ENCODE results near the gene PRADC1. TPM values are rescaled to one million over a fixed set of nuclear protein-coding genes. Genes with fewer than 3 reads are reported as not detected.
A peak's percentile ranks its signal among the peaks of the same experiment; 100 is the strongest.
"Not testable (repeated sequence)": the region's sequence is repeated elsewhere in the genome, so short reads cannot be mapped to it uniquely, and the experiment has no call there.

The PRADC1 gene
- total RNA-seq = 10 to 100 TPM; 40.2 to 51.9 TPM
- long read RNA-seq, transcript PRADC1-201 (5 exons, 1,083 nt) = major isoform, 92 of 104 reads
- long read RNA-seq, partial matches to known transcripts = 10 of 104 reads
- long read RNA-seq, other reads (novel, unspliced or antisense) = 0 of 104 reads

DNA sequence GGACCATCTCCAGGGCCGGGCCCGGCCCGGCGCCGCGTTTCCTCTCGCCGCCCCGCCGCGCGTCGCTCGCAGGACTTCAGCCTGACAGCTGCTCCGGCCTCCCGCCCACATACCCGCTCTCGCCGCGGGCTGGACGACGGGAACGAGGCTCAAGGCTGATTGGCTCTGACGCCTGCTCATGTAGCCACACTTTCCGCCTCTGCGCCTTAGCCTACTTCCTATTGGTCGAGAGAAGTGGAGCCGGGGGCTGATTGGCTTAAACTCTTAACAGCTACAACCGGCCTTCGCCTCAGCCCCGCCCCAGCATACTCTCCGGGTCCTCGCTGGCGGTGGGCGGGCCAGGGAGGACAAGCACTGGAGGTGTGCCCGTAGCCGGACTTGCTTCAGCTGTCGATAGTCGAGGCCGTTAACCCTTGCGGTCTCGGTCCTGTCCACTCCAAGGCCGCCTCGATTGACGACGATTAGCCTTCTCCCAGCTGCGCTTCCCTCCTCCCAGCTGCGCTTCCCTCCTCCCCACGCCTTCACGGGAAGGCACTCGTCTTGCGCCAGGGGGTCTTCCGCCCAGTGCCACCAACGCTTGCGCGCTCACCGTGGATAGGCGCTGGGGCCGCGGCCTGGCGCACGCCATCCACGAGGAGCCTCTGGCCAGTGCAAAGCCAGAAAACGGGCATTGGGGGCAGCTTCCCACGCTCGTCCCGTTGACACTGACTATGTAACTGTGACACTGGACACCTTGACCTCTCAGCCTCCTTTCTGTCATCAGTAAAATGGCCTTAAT, at the start of gene PRADC1:
TSS of gene PRADC1 (minus strand) at position 86 of the 778 bp plus-strand sequence. CDS start at position 7, 79 bp downstream.
- intact Hi-C loops (cut with DNase I, micrococcal nuclease) = no loop called here
- DNase-seq = peak; percentile 97 to 100
- peak; percentile 86 for ATAC-seq

- no peak for DNase-seq
- intact Hi-C loops (cut with DNase I, micrococcal nuclease) = no loop called here
- ATAC-seq = no peak
Measured at GRCh38 chr2:73281244-73281643, 48.2 kb upstream of the PRADC1 start.

DNA sequence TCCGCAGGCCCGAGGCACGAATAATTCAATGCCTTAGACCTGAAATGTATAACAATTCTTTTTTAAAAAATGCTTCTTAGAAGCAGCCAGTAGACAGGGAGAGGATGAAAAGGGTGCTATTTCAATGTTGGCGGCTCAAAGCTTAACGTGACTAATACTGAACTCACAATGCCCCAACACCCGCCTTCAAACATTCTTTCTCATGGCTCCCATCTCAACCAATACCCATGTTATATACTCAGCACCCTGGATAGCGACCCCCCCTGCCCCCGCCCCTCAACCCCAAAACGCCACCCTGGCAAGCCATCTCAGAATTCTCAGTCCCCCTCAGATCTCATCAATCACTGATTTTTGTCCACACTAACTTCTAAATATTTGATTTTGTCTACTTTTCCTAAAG, 46.8 kb upstream of the PRADC1 start:
- intact Hi-C loops (cut with DNase I, micrococcal nuclease) = no loop called here
- ATAC-seq = no peak

DNA sequence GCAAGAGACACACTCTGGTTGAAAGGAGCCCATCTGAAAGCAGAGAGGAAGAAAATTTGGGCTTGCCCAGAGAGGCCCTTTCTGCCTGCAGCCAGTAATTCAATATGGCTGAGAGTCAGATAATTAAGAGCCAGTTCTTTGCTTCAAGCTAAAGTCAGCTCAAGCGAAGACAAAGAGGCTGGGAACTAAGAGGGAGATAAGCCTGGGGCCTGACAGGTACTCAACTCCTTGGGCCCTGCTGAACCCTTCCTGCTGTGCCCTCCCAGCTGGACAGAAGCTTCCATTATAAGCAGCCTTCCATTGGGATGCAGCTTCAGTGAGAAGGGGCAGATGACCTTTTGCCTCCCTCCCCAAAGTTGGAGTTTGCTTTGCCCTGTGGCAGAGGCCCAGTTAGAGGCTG, 39.2 kb upstream of the PRADC1 start:
- intact Hi-C loops (cut with DNase I, micrococcal nuclease) = no loop called here
- ATAC-seq (no peak), DNase-seq (no peak)

More for the DNA sequence above, 46.8 kb upstream of the PRADC1 start:
- no peak for DNase-seq

DNA sequence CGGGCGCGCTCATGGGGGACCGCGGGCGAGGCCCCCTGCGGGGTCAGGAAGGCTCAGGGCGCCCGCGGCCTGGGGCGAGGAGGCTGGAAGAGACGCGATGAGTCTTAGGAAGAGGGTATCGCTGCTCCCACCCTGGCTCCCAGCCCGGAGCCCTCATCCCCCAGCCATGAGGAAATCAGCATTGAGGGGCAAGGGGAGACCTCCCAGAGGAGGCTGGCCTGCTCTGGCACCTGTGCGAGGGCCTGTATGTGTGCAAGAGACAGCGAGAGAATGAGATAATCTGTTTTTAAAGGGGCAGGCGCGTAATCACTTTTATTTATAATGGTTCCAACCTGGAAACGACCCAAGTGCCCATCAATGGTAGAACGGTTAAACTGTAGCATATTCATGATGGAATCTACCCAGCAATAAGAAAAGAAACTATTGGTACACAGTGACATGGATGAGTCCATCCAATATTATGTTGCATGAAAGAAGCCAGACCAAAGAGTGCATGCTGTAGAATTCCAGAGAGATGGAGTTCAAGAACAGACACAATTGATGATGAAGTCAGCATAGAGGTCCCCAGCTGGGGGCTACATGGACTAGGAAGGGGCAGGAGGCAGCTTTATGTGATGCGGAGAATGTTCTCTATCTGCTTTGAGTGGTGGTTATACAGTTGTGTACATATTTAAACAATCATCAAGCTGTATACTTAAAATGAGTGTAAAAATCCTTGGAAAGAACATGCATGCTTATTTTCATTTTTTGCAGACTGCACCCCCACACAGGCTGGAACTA, 36.8 kb upstream of the PRADC1 start:
- ATAC-seq (no peak), DNase-seq (no peak)
- intact Hi-C loops (cut with DNase I, micrococcal nuclease) = no loop called here

- ATAC-seq (peak; percentile 88), DNase-seq (peak; percentile 79 to 89)
- intact Hi-C loops (cut with DNase I, micrococcal nuclease) = no loop called here
Measured at GRCh38 chr2:73268830-73269685, 36.0 kb upstream of the PRADC1 start.

DNA sequence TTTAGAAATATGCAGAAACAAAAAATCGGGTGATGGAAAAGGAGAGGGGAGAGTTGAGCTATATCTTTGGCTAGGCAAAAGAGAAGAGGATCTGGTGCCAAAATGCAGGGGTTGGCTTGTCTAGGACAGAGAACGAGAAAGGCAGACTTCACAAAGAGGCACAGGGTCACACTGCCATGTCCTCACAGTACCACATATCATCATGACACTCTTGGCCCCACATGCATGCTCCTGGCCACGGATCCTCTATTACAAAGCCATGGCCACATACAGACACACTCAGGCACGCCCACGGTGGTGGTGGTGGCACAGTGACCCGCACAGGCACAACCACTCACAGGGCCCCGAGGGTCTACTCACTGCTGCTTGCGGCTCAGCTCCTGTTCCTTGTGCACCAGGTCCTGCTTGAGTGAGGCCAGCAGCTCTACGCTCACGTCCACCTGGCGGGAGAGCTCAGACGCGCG, 35.4 kb upstream of the PRADC1 start:
- intact Hi-C loops (cut with DNase I, micrococcal nuclease) = no loop called here
- DNase-seq (no peak), ATAC-seq (no peak)

GRCh38 chr2:73267008-73267407, 34.0 kb upstream of the PRADC1 start:
- no peak for ATAC-seq
- intact Hi-C loops (cut with DNase I, micrococcal nuclease) = no loop called here

DNA sequence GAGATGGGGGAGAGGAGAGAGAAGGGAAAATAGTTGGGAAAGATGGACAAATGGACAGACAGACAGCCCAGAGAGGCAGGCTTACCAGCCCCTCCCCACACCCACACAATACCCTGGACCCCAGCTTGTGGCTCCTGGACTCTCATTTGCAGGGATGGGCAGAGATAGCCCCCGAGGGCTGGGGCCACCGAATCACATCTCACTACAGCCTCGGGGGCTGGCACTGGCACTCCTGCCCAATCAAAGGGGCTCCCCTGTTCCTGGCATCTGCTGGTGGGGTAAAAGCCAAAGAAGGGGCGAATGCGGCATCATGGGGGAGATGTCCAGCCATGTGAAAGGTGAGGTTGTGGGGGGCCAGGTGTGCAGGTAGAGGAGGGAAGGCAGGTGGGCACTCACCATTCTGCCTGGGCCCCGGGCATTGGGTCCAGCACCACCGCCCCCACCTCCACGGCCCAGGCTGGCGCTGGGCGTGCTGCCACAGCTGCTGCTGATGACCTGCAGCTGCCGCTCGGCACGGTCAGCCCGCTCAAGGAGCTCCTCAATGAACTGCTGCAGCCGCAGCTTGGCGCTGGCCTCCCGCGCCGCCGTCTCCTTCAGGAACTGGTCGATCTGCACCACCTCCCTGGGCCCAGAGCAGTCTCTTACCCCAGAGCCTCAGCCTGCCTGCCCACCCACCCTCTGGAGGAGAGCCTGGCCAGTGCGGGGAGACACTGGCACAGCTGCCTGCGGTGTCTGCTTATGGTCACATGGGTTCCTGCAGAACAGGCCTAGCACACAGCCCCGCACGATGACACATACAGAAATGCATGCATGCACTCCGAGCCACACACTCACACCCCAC, 33.2 kb upstream of the PRADC1 start:
- ATAC-seq = no peak
- no peak for DNase-seq
- intact Hi-C loops (cut with DNase I, micrococcal nuclease) = no loop called here

More at GRCh38 chr2:73267008-73267407, 34.0 kb upstream of the PRADC1 start:
- no peak for DNase-seq

DNA sequence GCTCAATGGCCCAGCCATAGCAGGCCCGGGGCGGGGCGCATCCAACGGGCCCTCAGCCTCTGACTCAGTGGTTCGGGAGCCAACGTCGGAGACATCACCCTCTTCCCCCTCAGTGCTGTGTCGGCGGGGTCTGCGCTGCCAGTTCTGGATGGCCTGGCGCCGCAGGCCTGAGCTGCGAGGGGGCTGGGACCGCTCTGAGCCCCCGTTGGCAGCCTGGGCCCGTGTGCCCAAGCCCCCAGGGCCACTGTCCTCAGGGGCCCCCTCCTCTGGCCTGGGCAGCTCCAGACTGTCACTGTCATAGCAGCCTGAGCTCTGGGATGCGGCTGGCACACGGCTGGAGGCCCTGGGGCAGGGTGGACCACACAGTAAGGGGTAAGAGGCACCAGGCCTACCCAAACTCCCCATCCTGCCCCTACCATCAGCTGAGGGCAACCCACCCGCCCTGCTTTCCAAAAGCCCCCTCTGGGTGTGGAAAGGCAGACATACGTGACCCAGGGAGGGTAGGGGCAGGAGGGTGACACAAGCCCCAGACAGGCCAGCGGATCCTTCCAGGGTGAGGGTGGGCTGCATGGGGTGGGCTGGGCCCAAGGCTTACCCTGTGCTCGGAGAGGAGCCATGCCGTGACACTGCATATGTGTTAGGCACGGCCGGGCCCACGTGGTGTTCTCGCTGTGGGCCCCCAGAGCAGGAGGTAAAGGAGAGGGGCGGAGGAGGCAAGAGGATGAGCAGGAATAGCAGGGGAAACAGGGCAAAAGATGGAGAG, 32.4 kb upstream of the PRADC1 start:
- intact Hi-C loops (cut with DNase I, micrococcal nuclease) = no loop called here
- no peak for ATAC-seq
- DNase-seq = no peak

- ATAC-seq = no peak
- intact Hi-C loops (cut with DNase I, micrococcal nuclease) = no loop called here
Measured at GRCh38 chr2:73264783-73265182, 31.7 kb upstream of the PRADC1 start.

DNA sequence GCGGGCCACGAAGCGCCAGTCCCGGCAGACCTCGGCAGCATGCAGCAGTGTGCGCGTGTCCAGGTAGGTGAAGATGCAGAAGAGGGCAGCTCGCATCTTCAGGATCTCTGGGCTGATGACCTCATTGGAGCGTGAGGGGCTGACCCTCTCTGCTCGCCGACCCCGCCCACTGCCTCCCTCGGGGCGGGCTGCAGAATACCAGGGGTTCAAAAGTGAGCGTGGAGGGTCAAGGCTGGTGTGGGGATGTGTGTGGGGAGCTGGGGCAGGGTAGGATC, 31.2 kb upstream of the PRADC1 start:
- ATAC-seq (no peak), DNase-seq (no peak)
- intact Hi-C loops (cut with DNase I, micrococcal nuclease) = no loop called here

More at GRCh38 chr2:73264783-73265182, 31.7 kb upstream of the PRADC1 start:
- DNase-seq = no peak

DNA sequence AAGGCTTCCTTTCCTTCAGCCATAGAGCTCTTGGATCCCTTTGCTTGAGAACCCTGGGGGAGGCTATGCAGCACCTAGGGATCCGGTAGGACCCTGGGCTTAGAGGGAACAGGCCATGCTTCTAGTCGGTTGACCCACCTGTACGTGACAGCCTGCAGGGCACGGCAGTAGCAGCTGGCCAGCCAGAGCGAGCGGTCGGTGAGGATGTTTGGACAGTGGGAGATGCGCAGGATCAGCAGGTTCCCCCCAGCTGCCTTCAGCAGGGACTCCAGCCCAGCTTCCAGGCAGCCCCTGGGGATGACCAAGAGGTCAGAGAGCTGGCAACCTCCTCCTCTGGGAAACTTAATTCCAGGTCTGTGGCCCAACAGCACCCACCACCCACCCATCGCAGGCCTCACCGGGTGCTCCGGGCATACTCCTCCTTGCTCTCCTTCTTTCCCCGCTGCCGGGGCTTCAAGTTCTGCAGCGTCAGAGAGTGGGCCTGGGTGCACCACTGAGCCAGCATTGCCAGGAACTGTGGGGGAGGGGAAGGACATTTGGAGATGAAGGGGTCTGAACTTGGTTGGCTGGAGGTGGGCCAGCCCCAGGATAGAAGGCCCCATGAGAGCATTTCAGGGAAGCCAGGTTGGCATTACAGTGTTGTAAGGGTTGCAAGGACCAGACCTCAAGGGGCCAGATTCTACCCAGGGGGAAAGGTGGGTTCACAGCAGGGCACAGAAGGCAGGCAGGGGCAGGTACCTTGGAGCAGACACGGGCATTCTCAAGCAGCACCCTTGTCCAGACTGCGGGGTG, 30.7 kb upstream of the PRADC1 start:
- DNase-seq (no peak), ATAC-seq (no peak)
- intact Hi-C loops (cut with DNase I, micrococcal nuclease) = no loop called here

DNA sequence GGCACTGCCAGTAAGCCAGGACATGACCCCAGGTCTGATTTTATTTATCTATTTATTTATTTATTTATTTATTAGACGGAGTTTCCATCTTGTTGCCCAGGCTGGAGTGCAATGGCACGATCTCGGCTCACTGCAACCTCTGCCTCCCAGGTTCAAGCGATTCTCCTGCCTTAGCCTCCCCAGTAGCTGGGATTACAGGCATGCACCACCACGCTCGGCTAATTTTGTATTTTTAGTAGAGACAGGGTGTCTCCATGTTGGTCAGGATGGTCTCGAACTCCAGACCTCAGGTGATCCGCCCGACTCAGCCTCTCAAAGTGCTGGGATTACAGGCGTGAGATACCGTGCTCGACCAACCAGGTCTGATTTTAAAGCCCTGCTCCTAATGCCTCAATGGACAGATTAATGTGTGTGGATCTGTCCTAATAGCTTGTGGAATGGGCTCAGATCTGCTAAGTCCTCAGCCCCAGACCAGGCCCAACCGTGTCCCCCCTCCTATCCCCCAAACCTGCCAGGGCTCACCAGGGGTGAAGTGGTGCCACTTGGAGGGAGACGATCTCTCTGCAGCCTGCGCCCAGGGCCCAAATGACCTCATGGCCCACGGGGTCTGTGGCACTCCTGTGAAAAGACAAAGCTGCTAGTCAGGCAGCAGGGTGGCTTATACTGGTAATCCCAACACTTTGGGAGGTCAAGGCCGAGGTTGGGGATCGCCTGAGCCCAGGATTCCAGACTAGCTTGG, 29.8 kb upstream of the PRADC1 start:
- ATAC-seq = not testable (repeated sequence)

DNA sequence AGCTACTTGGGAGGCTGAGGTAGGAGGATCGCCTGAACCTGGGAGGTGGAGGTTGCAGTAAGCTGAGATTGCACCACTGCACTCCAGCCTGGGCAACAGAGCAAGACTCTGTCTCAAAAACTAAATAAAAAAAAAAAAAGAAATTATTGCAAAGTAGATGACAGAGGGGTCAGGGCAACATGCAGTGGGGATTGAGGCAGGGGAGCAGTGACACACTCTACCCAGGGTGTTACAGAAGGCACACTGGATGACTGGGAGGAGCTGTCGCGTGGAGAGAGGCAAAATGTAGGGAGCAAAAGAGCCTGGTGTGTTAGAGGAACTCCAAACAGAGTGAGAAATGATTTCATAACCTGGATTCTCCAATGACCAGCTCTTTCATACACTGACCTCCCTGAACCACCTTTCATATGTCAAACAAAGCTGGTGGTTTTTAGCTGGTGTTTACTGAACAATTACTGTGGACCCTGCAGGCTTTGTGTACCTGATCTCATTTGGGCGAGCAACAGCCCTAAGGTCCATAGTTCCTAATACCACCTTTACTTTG, 29.1 kb upstream of the PRADC1 start:
- ATAC-seq (no peak), DNase-seq (no peak)
- intact Hi-C loops (cut with DNase I, micrococcal nuclease) = no loop called here

More for the DNA sequence above, 29.8 kb upstream of the PRADC1 start:
- intact Hi-C loops (cut with DNase I, micrococcal nuclease); DNase-seq: not testable (repeated sequence)
